Effector memory CD8-positive, alpha-beta T cell (primary cell): ENCODE measurements around the gene MYO1E.
"Not testable (repeated sequence)": the region's sequence is repeated elsewhere in the genome, so short reads cannot be mapped to it uniquely, and the experiment has no call there.

Experiments
- ATAC-seq: fragments of 150-1000 bp; cut with Tn5 transposase; replicated peaks from 2 replicates; pipeline ENCODE4 v1.10.0; 2021; ENCODE audit warnings: mild to moderate bottlenecking, moderate library complexity
- DNase-seq, 3 experiments: peaks; one replicate each; pipeline ENCODE4 v3.0.0; 2021
- H3K27ac Mint-ChIP-seq, 2 donors: one replicate each; pipeline ENCODE4 v1.8.0; 2022; ENCODE audit warnings: mild to moderate bottlenecking in 2 of 2, mixed read lengths in 2 of 2, moderate library complexity in 2 of 2
- H3K27me3 Mint-ChIP-seq, 2 donors: one replicate each; pipeline ENCODE4 v1.8.0; 2022; ENCODE audit warnings: mixed read lengths in 2 of 2
- H3K36me3 Mint-ChIP-seq: one replicate; pipeline ENCODE4 v1.8.0; 2022; ENCODE audit warnings: mild to moderate bottlenecking, moderate library complexity, mixed read lengths; ENCODE audit not compliant: insufficient read depth
- H3K4me1 Mint-ChIP-seq, 2 donors: one replicate each; pipeline ENCODE4 v1.8.0; 2022; ENCODE audit warnings: low read depth in 2 of 2, mixed read lengths in 2 of 2
- H3K4me3 Mint-ChIP-seq, 2 donors: one replicate each; pipeline ENCODE4 v1.8.0; 2022; ENCODE audit warnings: mild to moderate bottlenecking in 2 of 2, mixed read lengths in 2 of 2, moderate library complexity in 2 of 2
- H3K9me3 Mint-ChIP-seq, 2 donors: one replicate each; pipeline ENCODE4 v1.8.0; 2022; ENCODE audit warnings: mixed read lengths in 2 of 2

MYO1E gene

DNA sequence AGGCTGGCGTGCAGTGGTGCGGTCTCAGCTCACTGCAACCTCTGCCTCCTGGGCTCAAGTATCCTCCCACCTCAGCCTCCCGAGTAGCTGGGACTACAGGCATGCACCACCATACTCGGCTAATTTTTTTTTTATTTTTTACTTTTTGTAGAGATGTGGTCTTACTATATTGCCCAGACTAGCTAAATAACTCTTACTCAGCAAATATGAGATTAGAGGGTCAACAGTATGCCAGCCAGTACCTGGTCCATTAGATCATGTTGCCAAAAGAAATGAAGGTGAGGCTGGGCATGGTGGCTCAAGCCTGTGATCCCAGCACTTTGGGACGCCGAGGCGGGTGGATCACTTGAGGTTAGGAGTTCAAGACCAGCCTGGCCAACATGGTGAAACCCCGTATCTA is 210.6 kb downstream of the MYO1E start:
- not testable (repeated sequence) for H3K27me3 Mint-ChIP-seq, H3K4me3 Mint-ChIP-seq, H3K9me3 Mint-ChIP-seq, H3K27ac Mint-ChIP-seq, ATAC-seq, H3K36me3 Mint-ChIP-seq, DNase-seq, H3K4me1 Mint-ChIP-seq

GRCh38 chr15:59160880-59161593 is 211.6 kb downstream of the MYO1E start:
- Mint-ChIP-seq H3K9me3 (no peaks in the 10 kb centered on the region), H3K4me1 (no peaks in the 10 kb centered on the region), H3K36me3 (no peaks in the 10 kb centered on the region), H3K27me3 (no peaks in the 10 kb centered on the region), H3K4me3 (no peak overlapping the region), H3K27ac (no peak overlapping the region)
- ATAC-seq, result no peak
- peak in 2 of 3 experiments; percentile 5 to 6 for DNase-seq

DNA sequence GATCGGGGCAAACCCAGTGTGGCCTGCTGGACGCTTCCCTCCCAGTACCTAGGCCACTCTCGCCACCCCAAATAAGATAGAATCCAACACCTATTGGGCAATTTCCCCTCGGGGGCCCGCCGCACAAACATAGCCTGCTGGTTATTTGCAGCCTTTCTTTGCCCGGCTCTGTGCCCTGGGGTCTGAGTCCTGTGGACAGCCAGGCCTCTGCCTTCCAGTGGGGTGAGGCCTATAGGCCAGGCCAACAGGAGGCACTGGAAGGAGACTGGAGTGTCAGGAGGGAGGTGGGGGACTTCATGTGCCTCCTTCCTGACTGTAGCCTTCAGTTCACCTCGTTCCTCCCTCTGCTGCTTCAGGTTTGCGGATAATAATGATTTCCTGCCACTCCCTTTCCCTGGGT is 213.5 kb downstream of the MYO1E start:
- ATAC-seq (no peak), DNase-seq (no peak)
- Mint-ChIP-seq H3K4me1 (no peaks in the 10 kb centered on the region), H3K27ac (no peak overlapping the region), H3K9me3 (no peaks in the 10 kb centered on the region), H3K36me3 (no peaks in the 10 kb centered on the region), H3K4me3 (no peak overlapping the region), H3K27me3 (no peaks in the 10 kb centered on the region)

DNA sequence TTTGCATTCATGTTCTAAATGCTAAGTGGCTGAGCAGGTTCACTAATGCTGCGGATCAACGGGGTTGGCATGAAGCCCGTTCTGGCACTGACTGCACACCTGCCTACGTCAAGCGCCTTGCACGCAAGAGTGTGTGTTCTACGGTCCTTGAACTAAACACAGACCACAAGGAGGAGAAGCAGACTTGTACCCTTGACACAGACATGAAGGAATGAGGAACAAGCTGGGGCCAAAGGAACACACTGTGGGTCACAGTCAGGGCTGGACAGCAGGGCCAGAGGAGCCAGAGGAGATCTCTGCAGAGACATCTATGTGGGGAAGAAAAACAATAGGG is 214.0 kb downstream of the MYO1E start:
- H3K4me1 Mint-ChIP-seq, result no peaks in the 10 kb centered on the region
- no peaks in the 10 kb centered on the region for H3K36me3 Mint-ChIP-seq
- no peak for ATAC-seq
- no peaks in the 10 kb centered on the region for H3K27me3 Mint-ChIP-seq
- no peak overlapping the region for H3K27ac Mint-ChIP-seq
- no peak for DNase-seq
- no peak overlapping the region for H3K4me3 Mint-ChIP-seq
- no peaks in the 10 kb centered on the region for H3K9me3 Mint-ChIP-seq

DNA sequence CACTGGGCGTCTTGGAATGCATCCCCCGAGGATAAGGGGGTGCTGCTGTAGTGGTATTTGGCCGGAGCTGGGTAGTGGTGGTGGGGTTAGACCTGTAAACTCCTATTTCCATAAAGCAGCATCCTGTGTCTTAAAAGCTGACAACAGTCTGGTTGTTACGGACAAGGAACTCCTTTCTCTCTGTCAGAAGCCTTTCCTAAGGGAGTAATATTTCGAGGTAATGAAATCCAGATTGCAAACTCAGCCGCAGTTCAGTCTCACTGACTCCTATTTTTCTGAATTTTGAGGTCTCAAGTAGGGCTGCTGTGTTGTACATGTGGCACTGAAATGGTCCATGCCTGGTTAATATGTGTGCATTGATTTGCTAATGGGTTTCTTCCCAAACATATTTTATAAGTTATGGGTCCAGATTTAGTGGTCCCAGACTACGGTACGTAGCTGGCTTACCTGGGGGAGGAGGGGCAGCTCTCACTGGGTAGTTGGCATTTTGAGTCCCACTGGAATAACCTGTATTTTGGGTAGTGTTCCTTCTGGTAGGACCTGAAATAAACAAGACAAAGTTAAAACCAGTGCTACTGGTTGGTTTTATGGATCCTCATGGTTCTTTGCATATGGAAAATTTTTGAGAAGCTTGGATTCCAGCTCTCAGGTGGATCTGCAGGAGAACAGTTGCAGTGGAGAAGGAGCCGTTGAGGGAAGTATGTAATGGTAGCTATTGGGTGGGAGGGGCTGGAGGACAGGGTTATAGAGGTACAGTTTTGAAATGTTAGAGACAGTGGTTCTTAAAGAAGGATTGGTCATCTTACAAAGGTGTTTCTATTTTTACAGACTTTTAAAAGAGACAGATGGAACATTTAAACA is 214.6 kb downstream of the MYO1E start:
- no peaks in the 10 kb centered on the region for H3K27me3 Mint-ChIP-seq
- no peaks in the 10 kb centered on the region for H3K9me3 Mint-ChIP-seq
- no peaks in the 10 kb centered on the region for H3K36me3 Mint-ChIP-seq
- no peak overlapping the region for H3K4me3 Mint-ChIP-seq
- H3K4me1 Mint-ChIP-seq, result no peaks in the 10 kb centered on the region
- no peak for ATAC-seq
- no peak overlapping the region for H3K27ac Mint-ChIP-seq
- no peak for DNase-seq

GRCh38 chr15:59157396-59157795 is 215.3 kb downstream of the MYO1E start:
- H3K4me3 Mint-ChIP-seq, result no peak overlapping the region
- no peaks in the 10 kb centered on the region for H3K4me1 Mint-ChIP-seq
- DNase-seq (no peak), ATAC-seq (no peak)
- no peaks in the 10 kb centered on the region for H3K9me3 Mint-ChIP-seq
- no peaks in the 10 kb centered on the region for H3K27me3 Mint-ChIP-seq
- H3K27ac Mint-ChIP-seq, result no peak overlapping the region
- H3K36me3 Mint-ChIP-seq, result no peaks in the 10 kb centered on the region

- Mint-ChIP-seq H3K27me3 (no peaks in the 10 kb centered on the region), H3K9me3 (no peaks in the 10 kb centered on the region), H3K4me1 (no peaks in the 10 kb centered on the region), H3K4me3 (no peak overlapping the region), H3K36me3 (peaks cover 3% of the 10 kb centered on the region), H3K27ac (no peak overlapping the region)
- DNase-seq, result no peak
- no peak for ATAC-seq
These were observed 217.2 kb downstream of the MYO1E start for GRCh38 chr15:59155431-59155830.

- no peak for ATAC-seq
- Mint-ChIP-seq H3K4me3 (no peak overlapping the region), H3K27me3 (no peaks in the 10 kb centered on the region), H3K4me1 (no peaks in the 10 kb centered on the region), H3K9me3 (no peaks in the 10 kb centered on the region), H3K36me3 (peaks cover 3% of the 10 kb centered on the region), H3K27ac (no peak overlapping the region)
- DNase-seq, result no peak
These were observed 218.4 kb downstream of the MYO1E start for GRCh38 chr15:59154243-59154642.

- no peaks in the 10 kb centered on the region for H3K9me3 Mint-ChIP-seq
- ATAC-seq, result no peak
- no peak overlapping the region for H3K4me3 Mint-ChIP-seq
- H3K27me3 Mint-ChIP-seq, result no peaks in the 10 kb centered on the region
- no peaks in the 10 kb centered on the region for H3K4me1 Mint-ChIP-seq
- H3K36me3 Mint-ChIP-seq, result peaks cover 3% of the 10 kb centered on the region
- no peak overlapping the region for H3K27ac Mint-ChIP-seq
- no peak for DNase-seq
These were observed 219.2 kb downstream of the MYO1E start for GRCh38 chr15:59153466-59153865.

- no peak for ATAC-seq
- Mint-ChIP-seq H3K4me3 (no peak overlapping the region), H3K36me3 (peaks cover 3% of the 10 kb centered on the region), H3K27ac (no peak overlapping the region), H3K9me3 (no peaks in the 10 kb centered on the region), H3K4me1 (no peaks in the 10 kb centered on the region), H3K27me3 (no peaks in the 10 kb centered on the region)
- DNase-seq, result no peak
These were observed 219.8 kb downstream of the MYO1E start for GRCh38 chr15:59152694-59153450.

GRCh38 chr15:59150185-59150584 is 222.5 kb downstream of the MYO1E start:
- ATAC-seq, result no peak
- Mint-ChIP-seq H3K36me3 (peaks cover 3% of the 10 kb centered on the region), H3K27me3 (no peaks in the 10 kb centered on the region), H3K9me3 (no peaks in the 10 kb centered on the region), H3K4me3 (no peak overlapping the region), H3K4me1 (no peaks in the 10 kb centered on the region), H3K27ac (no peak overlapping the region)
- no peak for DNase-seq

- Mint-ChIP-seq H3K36me3 (peaks cover 3% of the 10 kb centered on the region), H3K27ac (no peak overlapping the region), H3K4me1 (no peaks in the 10 kb centered on the region), H3K4me3 (no peak overlapping the region), H3K9me3 (no peaks in the 10 kb centered on the region), H3K27me3 (no peaks in the 10 kb centered on the region)
- no peak for DNase-seq
- no peak for ATAC-seq
These were observed 224.4 kb downstream of the MYO1E start for GRCh38 chr15:59148153-59148833.

GRCh38 chr15:59147666-59148065 is 225.0 kb downstream of the MYO1E start:
- ATAC-seq (no peak), DNase-seq (no peak)
- Mint-ChIP-seq H3K4me1 (no peaks in the 10 kb centered on the region), H3K36me3 (peaks cover 3% of the 10 kb centered on the region), H3K27me3 (no peaks in the 10 kb centered on the region), H3K9me3 (no peaks in the 10 kb centered on the region), H3K27ac (no peak overlapping the region), H3K4me3 (no peak overlapping the region)
